Parathyroid adenoma (tissue), 2 donors: ENCODE data around the gene FNBP1.

Experiments
- H2AFZ ChIP-seq: fragments of 300-600 bp; sonication (generic); one replicate; pipeline ENCODE4 v1.7.0; 2017; ENCODE audit warnings: antibody characterized with exemption, mild to moderate bottlenecking
- H3K27ac ChIP-seq: fragments of 300-600 bp; sonication (generic); one replicate; pipeline ENCODE4 v1.7.0; 2017
- H3K27me3 ChIP-seq: fragments of 300-600 bp; sonication (generic); one replicate; pipeline ENCODE4 v1.7.0; 2017; ENCODE audit warnings: low read length; ENCODE audit not compliant: control insufficient read depth, insufficient read depth
- H3K36me3 ChIP-seq: fragments of 300-600 bp; sonication (generic); one replicate; pipeline ENCODE4 v1.7.0; 2017; ENCODE audit warnings: low read length; ENCODE audit not compliant: control insufficient read depth, insufficient read depth
- H3K4me1 ChIP-seq: fragments of 300-600 bp; sonication (generic); one replicate; pipeline ENCODE4 v1.7.0; 2017; ENCODE audit warnings: control low read depth
- H3K4me2 ChIP-seq: fragments of 300-600 bp; sonication (generic); one replicate; pipeline ENCODE4 v1.7.0; 2017; ENCODE audit warnings: low read length
- H3K4me3 ChIP-seq: fragments of 300-600 bp; sonication (generic); one replicate; pipeline ENCODE4 v1.7.0; 2017; ENCODE audit warnings: low read depth, low read length
- H3K79me2 ChIP-seq: fragments of 300-600 bp; sonication (generic); one replicate; pipeline ENCODE4 v1.7.0; 2017; ENCODE audit warnings: control low read depth
- H3K9ac ChIP-seq: fragments of 300-600 bp; sonication (generic); one replicate; pipeline ENCODE4 v1.7.0; 2017; ENCODE audit warnings: mild to moderate bottlenecking
- H3K9me3 ChIP-seq: fragments of 300-600 bp; sonication (generic); one replicate; pipeline ENCODE4 v1.7.0; 2017; ENCODE audit warnings: low read length; ENCODE audit not compliant: control insufficient read depth
- CTCF ChIP-seq: fragments of 300-600 bp; sonication (generic); IDR thresholded peaks from one replicate; pipeline ENCODE4 v1.7.0; 2017; ENCODE audit warnings: antibody characterized with exemption, mild to moderate bottlenecking
- donor health status: primary hyperparathyroidism.

The FNBP1 gene

GRCh38 chr9:130054325-130054786 lies 11.4 kb upstream of the FNBP1 start:
- Histone ChIP-seq H3K27ac (peak overlapping the region; percentile 67), H3K4me1 (peaks cover 9% of the 10 kb centered on the region), H3K4me3 (peak overlapping the region; percentile 99), H3K79me2 (peaks cover 16% of the 10 kb centered on the region), H2AFZ (peak overlapping the region; percentile 82), H3K4me2 (peak overlapping the region; percentile 99), H3K27me3 (no peaks in the 10 kb centered on the region), H3K9ac (peak overlapping the region; percentile 55), H3K9me3 (no peaks in the 10 kb centered on the region), H3K36me3 (no peaks in the 10 kb centered on the region)
- TF ChIP-seq CTCF, result no peak

GRCh38 chr9:130053504-130054324 lies 10.7 kb upstream of the FNBP1 start, which contains the start of gene GPR107:
Gene GPR107, plus strand, starts transcription at chr9:130053906. Its CDS starts 27 bp downstream, at chr9:130053933.
- TF ChIP-seq CTCF, result no peak
- peak within 1 kb of the TSS; percentile 55 for H3K9ac ChIP-seq
- peak within 1 kb of the TSS; percentile 99 for H3K4me2 ChIP-seq
- H3K79me2 ChIP-seq, result peaks cover 13% of the 10 kb centered on the region
- H3K27ac ChIP-seq, result peak within 1 kb of the TSS; percentile 67
- H2AFZ ChIP-seq, result peak within 1 kb of the TSS; percentile 82
- H3K36me3 ChIP-seq, result no peaks in the 10 kb centered on the region
- no peaks in the 10 kb centered on the region for H3K27me3 ChIP-seq
- peaks cover 9% of the 10 kb centered on the region for H3K4me1 ChIP-seq
- H3K4me3 ChIP-seq, result peak within 1 kb of the TSS; percentile 99
- H3K9me3 ChIP-seq, result no peaks in the 10 kb centered on the region

DNA sequence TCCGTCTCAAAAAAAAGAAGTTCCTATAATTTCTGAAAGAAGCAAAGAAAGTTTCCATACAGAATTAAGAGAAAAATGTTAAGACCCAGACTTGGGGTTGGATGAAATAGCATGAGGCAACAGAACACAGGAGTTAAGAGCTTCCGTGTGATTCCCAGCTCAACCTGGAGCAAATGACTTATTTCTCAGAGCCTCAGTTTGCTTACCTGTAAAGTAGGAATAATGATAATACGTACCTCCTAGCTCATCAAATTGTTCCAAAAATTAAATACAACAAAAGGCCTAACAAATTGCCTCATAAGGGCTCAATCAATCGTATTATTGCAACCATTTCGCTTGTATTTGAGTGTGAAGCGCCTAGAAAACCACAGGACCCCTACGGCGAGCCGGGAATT lies 10.1 kb upstream of the FNBP1 start:
- no peak overlapping the region for H3K9ac ChIP-seq
- no peak for TF ChIP-seq CTCF

GRCh38 chr9:130051855-130052254 lies 8.9 kb upstream of the FNBP1 start:
- Histone ChIP-seq H3K79me2 (peaks cover 13% of the 10 kb centered on the region), H3K4me2 (peak overlapping the region; percentile 2), H3K4me1 (peaks cover 9% of the 10 kb centered on the region), H2AFZ (no peak overlapping the region), H3K4me3 (no peak overlapping the region), H3K9me3 (no peaks in the 10 kb centered on the region), H3K27me3 (no peaks in the 10 kb centered on the region), H3K27ac (no peak overlapping the region), H3K9ac (no peak overlapping the region), H3K36me3 (no peaks in the 10 kb centered on the region)
- no peak for TF ChIP-seq CTCF

More for the DNA sequence above, 10.1 kb upstream of the FNBP1 start:
- Histone ChIP-seq H3K27me3 (no peaks in the 10 kb centered on the region), H3K9me3 (no peaks in the 10 kb centered on the region), H2AFZ (peak overlapping the region; percentile 82), H3K79me2 (peaks cover 13% of the 10 kb centered on the region), H3K4me3 (peak overlapping the region; percentile 99), H3K36me3 (no peaks in the 10 kb centered on the region), H3K27ac (peak overlapping the region; percentile 67), H3K4me1 (peaks cover 9% of the 10 kb centered on the region), H3K4me2 (peak overlapping the region; percentile 99)
